ENCODE results near the gene SSBP2.

SSBP2 gene

GRCh38 chr5:81549123-81549522 is 201.8 kb downstream of the SSBP2 start:
- no peak overlapping the region for H3K4me3 ChIP-seq (replicated peaks in 1 of 2; ENCODE audit: low read depth in 2 of 2, low read length in 2 of 2)
- DNase-seq (ENCODE audit: low read depth in 2 of 2) = no peak

GRCh38 chr5:81547001-81547400 is 203.9 kb downstream of the SSBP2 start:
- no peak for TF ChIP-seq CTCF (IDR thresholded peaks at IDR 0.05; ENCODE audit: low read depth, low read length)
- no peak for DNase-seq (ENCODE audit: low read depth in 2 of 2)
- H3K4me3 ChIP-seq (replicated peaks in 1 of 2; ENCODE audit: low read depth in 2 of 2, low read length in 2 of 2) = no peak overlapping the region

More at GRCh38 chr5:81549123-81549522, 201.8 kb downstream of the SSBP2 start:
- no peak for TF ChIP-seq CTCF (IDR thresholded peaks at IDR 0.05; ENCODE audit: low read depth, low read length)

- TF ChIP-seq CTCF (IDR thresholded peaks at IDR 0.05; ENCODE audit: low read depth, low read length) = no peak
- no peak for DNase-seq (ENCODE audit: low read depth in 2 of 2)
- no peak overlapping the region for H3K4me3 ChIP-seq (replicated peaks in 1 of 2; ENCODE audit: low read depth in 2 of 2, low read length in 2 of 2)
Observed at GRCh38 chr5:81545911-81546310, 205.0 kb downstream of the SSBP2 start.

GRCh38 chr5:81544351-81545018 is 206.4 kb downstream of the SSBP2 start:
- no peak for TF ChIP-seq CTCF (IDR thresholded peaks at IDR 0.05; ENCODE audit: low read depth, low read length)
- H3K4me3 ChIP-seq (replicated peaks in 1 of 2; ENCODE audit: low read depth in 2 of 2, low read length in 2 of 2) = no peak overlapping the region
- peak in 1 of 2 donors; percentile 12 for DNase-seq (ENCODE audit: low read depth in 2 of 2)

GRCh38 chr5:81542242-81542641 is 208.7 kb downstream of the SSBP2 start:
- no peak overlapping the region for H3K4me3 ChIP-seq (replicated peaks in 1 of 2; ENCODE audit: low read depth in 2 of 2, low read length in 2 of 2)
- TF ChIP-seq CTCF (IDR thresholded peaks at IDR 0.05; ENCODE audit: low read depth, low read length) = no peak
- DNase-seq (ENCODE audit: low read depth in 2 of 2) = no peak

- TF ChIP-seq CTCF (IDR thresholded peaks at IDR 0.05; ENCODE audit: low read depth, low read length) = no peak
- no peak overlapping the region for H3K4me3 ChIP-seq (replicated peaks in 1 of 2; ENCODE audit: low read depth in 2 of 2, low read length in 2 of 2)
- DNase-seq (ENCODE audit: low read depth in 2 of 2) = no peak
Observed at GRCh38 chr5:81537905-81538547, 212.9 kb downstream of the SSBP2 start.

Data from cardiac fibroblast (primary cell).